HCEC 1CT (cell line): Measurements from ENCODE around the gene GCFC2.
"Not testable (repeated sequence)": the region's sequence is repeated elsewhere in the genome, so short reads cannot be mapped to it uniquely, and the experiment has no call there.

Experiments used
- DNase-seq: peaks from one replicate; pipeline ENCODE4 v3.0.0-alpha.2; 2017

GCFC2 gene

DNA sequence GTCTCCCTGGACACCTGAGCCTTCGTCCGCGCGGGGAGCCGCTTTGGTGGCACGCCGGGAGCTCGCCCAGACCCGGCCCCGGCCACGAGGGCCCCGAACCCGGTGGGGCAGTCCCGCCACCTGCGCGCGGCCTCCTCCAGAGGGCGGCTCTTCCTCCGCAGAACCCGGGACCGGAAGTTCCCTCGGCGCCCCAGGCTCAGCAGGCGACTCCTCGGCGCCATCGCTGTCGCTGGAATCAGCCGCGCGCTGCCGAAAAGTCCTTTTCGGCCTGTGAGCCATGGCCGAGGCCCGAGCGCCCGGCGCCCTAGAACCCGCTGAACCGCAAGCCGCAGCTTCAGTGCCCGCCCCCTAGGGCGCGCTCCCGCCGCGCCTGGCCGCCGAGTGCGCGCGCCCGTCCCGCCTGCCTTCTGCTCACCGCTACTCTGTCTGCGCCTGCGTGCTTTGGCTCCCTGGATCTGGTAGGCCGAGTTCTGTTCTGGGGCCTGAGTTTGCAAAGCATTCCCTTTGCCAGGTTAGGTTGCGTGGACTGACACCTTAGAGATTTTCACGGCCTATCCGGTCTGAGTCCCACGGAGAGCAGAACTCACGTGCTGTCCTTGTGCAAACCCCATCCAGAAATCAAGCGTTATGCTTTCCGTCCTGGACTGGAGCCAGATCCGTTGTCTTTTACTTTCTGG, at the start of gene GCFC2:
GCFC2 (minus strand) TSS at position 339 of the 677 bp plus-strand sequence; CDS start at position 279, 60 bp downstream.
- peak; percentile 86 for DNase-seq

DNA sequence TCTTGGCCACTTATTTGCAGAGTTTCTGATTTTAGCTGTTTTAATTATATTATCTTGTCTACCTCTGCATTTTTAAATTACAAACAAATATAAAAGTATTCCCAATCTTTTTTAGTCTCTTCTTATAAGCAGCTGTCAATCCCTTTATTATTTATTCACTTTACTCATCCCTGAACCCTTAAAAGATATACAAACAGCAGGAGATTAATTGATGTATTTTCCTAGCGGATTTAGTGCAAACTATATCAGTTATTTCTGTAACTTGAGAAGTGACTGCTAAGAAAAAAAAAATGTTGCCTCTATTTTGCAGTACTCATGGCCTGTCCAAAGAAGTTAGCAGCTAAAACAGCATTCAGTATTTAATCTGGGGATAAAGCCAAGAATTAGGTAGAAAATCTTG, 42.1 kb upstream of the GCFC2 start:
- DNase-seq, result no peak

DNA sequence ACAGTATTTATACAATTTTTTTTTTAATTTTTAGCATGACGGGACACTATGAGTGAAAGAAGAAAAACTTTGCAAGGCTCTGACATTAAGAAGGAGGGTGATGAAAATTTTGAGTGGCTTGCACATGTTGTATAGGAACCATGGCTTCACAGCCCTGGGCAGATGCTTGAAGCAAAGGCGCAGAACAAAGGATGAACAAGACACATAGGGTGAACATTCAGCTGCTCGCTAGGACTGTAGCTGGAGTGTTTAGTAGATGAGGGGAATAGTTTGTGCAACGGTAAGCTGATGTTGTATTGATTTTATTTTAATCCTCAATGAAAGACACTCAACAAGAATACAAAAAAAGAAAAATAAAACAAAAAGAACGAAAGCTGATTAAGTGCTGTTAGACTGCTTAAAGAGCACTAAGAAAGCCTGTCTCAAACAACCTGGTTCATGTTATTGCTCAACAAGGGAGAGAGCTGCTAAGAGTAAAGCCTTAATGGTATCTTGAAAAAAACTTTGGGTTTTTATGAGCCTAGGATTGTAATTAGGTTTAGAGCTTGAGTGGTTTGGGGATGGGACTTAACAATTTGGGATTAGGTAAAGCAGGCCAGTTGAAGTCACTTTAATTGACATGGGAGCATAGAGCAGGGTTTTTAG, 41.2 kb upstream of the GCFC2 start:
- no peak for DNase-seq

DNA sequence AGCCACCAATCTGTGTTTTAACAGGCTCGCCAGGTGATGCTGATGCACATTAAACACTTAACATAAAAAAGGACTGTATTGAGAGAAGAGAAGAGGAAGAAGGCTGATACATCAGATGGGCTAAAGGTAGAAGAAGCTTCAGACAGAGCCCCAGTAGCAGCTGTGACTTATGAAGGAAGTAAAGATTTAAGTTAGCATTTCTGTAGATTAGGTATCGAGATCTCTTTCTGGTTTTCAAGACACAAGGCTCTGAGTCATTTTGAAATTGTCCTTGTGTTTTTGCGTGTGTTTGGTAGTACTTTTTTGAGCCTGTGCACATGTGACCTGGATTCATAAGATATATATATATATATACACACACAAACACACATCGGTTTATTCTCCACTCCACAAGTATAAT, 40.6 kb upstream of the GCFC2 start:
- no peak for DNase-seq

- DNase-seq, result no peak
Observed at GRCh38 chr2:75737961-75738360, 27.2 kb upstream of the GCFC2 start.

- DNase-seq, result no peak
Observed at GRCh38 chr2:75736276-75736675, 25.6 kb upstream of the GCFC2 start.

- DNase-seq, result peak; percentile 22
Observed at GRCh38 chr2:75729861-75730260, 19.1 kb upstream of the GCFC2 start.

DNA sequence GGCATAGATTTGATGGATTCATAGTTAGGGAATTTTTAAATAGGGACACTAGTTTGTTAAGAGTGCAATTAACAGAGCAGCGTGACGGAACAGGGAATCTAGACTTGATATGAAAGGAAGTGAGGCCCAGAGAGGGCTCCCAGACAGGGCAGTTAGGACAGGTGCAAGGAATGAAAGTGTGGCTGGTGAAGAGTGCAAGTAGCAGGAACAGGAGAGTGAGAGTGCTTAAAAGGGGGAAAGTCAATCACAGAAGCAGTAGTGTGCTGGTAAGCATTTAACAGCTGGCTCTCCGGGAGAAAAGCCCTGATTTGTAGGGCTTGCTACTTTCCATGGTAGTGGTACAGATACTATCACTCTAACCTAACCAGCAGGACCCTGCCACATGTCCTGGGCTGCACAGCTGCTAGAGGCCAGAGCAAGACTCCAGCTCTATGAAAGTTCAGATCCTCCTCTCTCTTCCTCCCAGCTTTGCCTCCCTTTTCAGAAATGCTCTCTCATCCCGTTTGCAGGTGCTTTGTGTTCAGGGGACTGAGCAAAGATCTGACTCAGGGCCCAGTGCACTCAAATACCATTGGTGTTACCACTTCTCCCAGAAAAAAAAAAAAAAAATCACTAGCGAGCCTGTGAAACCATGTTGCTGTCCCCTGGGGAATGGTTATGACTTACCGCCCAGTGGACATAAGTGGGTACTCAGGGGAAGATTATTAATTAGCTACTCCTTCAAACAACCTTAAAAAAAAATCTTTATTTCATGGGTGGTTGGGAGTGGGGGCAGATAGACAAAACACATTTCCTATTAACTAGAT, 18.1 kb upstream of the GCFC2 start:
- no peak for DNase-seq

GRCh38 chr2:75722687-75723086, 12.0 kb upstream of the GCFC2 start:
- no peak for DNase-seq

- no peak for DNase-seq
Observed at GRCh38 chr2:75720525-75720924, 9.8 kb upstream of the GCFC2 start.

DNA sequence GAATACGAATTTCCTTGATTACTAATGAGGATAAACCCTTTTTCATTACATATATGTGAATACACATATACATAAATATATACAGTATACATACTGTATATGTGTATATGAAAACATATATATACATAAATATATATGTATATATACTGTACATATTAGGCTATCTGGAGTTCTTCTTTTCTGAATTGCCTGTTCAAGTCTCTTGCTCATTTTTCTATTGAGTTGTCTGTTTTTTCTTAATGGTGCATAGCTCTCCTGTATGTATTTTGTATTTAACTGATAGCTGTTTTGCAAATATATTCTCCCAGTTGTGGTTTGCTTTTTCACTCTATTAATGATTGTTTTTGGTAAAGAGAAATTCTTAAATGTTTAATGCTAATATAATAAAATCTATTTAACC, 8.9 kb upstream of the GCFC2 start:
- DNase-seq, result no peak

DNA sequence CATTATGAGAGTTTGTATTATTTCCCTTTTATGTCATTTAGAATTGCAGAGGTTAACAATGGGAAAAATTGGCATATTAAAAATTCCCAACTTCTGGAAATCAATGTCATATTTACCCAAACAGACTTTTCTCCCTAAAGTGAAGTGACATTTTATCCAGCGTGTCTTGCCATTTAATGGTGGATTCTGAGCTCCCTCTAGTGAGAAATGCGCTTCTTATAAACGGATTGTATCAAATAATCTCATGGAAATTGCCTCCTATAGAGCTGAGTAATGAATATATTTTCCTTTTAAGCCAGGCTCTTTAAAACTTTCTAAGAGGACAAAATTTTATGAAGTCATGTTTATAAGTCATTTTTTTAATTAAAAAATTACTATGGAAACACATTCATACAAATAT, 5.7 kb upstream of the GCFC2 start:
- peak; percentile 17 for DNase-seq

DNA sequence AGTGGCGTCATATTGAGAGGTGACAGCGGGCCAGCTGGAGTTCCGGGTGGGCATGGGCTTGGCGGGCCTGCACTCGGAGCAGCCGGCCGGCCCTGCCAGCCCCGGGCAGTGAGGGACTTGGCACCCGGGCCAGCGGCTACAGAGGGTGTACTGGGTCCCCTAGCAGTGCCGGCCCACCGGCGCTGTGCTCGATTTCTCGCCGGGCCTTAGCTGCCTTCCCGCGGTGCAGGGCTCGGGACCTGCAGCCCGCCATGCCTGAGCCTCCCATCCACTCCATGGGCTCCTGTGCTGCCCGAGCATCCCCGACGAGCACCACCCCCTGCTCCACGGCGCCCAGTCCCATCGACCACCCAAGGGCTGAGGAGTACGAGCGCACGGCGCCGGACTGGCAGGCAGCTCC, 875 bp upstream of the GCFC2 start:
- DNase-seq, result not testable (repeated sequence)

DNA sequence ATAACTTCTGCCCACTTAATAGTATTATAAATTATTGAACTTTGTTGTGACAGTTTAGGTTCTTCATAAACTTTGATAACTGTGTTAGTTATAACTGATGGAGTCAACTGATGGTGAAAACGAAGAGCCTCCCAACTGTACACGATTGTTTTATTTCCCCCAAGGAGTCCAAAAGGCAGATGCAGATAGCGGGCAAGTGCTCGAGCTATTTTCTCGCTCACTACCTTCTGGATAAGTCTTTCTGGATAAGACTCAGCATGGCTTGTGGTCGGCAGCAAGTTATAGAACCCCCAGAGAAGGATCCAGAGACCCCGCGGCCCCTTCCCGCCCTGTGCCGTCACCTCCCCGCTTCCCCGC, 517 bp downstream of the GCFC2 start:
- DNase-seq, result peak; percentile 43

DNA sequence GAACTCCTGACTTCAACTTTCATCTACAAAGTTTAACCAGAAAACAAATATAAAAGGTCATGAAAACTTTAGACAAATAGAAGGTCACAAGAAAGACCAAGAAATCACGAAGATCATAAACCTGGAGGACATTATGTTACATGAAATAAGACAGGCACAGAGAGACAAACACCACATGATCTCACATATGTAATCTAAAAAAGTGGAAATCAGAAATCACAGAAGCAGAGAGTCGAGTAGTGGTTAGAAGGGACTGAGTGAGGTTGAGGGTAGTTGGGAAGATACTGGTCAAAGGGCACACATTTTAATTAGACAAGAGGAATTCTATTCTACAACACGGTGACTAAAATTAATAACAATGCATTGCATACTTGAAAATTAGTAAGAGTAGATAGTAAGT, 1.4 kb downstream of the GCFC2 start:
- no peak for DNase-seq

DNA sequence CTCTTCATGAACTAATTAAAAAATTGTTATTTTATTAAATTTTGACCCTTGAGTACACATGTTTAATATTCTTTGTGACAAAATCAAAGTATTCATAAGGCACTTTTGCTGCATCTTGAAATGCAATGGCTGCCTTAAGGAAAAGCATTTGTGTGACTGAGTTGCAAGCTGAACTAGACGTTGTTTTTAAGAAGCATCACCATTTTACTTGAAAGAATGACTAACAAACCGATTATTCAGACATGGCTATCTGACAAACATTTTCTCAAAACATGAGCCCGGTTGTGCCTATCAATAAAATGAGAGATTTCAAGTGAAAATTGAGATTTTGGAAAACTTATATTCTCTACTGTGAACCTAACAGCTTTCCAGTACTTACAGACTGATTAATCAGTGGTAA, 2.8 kb downstream of the GCFC2 start:
- peak; percentile 43 for DNase-seq

- no peak for DNase-seq
Observed at GRCh38 chr2:75705921-75706320, 4.8 kb downstream of the GCFC2 start.

DNA sequence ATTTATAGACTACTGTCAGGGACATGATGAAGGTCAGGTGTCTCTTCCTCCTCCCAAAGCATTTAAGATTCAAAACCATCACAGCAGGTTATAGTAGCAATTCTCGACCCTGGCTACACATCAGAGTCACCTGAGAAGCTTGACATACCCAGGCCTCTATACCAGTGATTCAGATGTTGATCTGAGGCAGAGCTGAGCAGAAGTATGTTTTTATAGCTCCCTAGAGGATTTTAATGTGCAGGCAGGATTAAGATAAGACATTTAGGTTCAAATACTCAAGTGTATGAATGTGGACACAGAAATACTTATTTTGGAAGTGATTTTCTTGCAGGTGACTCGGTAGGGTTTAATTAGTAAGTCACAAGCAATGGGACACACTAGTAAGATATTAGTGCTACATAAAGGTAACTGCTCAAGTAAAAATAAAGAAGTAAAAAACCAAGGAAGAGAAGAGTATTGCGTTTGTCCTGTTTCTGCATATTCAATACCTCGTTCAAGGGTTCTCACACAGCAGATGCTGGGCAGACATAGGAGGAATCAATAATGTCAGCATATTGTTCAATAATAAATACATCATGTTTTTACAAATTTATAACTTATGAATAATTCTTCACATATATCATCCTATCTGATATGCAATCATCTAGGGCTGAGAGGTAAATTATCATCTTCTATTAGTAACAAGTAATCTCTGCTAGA, 7.0 kb downstream of the GCFC2 start:
- DNase-seq, result no peak

GRCh38 chr2:75702593-75702992, 8.1 kb downstream of the GCFC2 start:
- no peak for DNase-seq

DNA sequence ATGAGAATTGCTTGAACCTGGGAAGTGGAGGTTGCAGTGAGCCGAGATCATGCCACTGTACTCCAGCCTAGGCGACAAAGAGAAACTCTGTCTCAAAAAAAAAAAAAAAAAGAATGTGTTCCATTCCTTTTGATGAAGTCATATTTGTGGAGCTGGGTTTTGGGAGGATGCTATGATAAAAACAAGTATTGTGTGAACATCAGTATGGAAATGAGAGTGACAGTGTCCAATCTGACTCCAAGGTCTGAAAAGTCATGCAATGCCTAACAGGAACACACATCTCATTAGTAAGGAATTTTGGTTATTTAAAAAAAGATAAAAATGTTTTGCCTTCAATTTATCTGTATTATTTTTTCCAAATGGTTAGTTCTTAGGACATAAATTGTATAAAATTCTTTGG, 11.8 kb downstream of the GCFC2 start:
- DNase-seq, result no peak

GRCh38 chr2:75688196-75688595, 22.5 kb downstream of the GCFC2 start:
- no peak for DNase-seq

GRCh38 chr2:75683430-75683829, 27.3 kb downstream of the GCFC2 start:
- DNase-seq, result not testable (repeated sequence)

DNA sequence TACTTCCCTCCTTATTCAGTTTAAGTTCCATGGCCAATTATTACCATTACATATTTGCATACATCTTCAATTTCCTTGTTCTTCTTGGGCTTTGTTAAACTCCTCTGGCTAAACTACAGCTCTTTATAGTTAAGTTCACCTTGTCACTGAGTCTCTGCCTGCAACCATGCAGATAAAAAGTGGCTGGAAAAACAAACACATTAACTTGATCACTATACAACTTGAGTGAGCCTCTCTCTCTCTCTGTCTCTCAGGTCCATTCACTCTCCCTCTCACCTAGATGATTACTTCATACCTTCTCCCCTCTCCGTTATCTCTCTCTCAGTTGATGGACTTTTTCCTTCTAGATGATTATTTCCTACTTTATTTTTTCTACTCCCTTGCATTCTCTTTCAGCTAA, 30.3 kb downstream of the GCFC2 start:
- no peak for DNase-seq

DNA sequence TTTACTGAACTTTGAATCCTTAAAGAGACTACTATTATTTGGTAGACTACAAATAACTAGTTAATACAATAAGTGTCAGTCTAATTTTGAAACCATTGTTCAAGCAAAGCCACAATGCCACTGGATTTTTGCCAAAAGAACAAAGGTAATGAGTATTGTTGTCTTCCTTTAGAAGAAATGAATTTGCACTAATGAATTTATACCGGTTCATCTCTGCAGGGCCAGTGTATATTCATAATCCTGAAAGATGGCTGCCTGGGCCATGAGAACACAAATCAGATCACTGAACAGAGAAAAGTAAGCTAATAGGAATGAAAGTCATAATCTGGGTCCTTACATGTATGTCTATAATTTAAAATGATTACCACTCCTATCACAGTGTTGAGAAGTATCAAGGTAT, 31.2 kb downstream of the GCFC2 start:
- DNase-seq, result no peak
